ENCODE measurements around the gene CDK5R1. TPM values are rescaled to one million over a fixed set of nuclear protein-coding genes. Genes with fewer than 3 reads are reported as not detected.
A peak's percentile ranks its signal among the peaks of the same experiment; 100 is the strongest.

The CDK5R1 gene
- total and polyA plus RNA-seq, 2 experiments from 2014 or later: 2.5 to 3.5 TPM

DNA sequence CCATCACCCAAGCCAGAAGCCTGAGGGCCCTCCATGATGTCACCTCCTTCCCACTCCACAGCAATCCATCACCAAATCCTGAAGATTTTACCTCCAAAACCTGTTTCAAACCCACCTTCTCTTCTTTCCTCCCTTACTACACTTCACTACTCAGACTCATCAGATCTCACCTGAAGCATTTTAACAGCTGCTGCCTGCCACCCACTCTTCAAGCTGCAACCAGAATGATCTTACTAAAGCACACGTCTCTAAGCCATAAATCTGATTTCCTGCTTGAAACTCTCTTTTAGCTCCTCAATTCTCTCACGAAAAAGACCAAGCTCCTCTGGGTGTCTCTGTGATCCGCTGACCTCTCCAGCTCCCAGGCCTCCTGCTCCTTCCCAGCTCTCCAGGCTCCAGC is 46.5 kb downstream of the CDK5R1 start:
- no peak for DNase-seq (ENCODE audit: low read depth in 1 of 2, low spot score in 1 of 2)
- TF ChIP-seq, protein P1, sequence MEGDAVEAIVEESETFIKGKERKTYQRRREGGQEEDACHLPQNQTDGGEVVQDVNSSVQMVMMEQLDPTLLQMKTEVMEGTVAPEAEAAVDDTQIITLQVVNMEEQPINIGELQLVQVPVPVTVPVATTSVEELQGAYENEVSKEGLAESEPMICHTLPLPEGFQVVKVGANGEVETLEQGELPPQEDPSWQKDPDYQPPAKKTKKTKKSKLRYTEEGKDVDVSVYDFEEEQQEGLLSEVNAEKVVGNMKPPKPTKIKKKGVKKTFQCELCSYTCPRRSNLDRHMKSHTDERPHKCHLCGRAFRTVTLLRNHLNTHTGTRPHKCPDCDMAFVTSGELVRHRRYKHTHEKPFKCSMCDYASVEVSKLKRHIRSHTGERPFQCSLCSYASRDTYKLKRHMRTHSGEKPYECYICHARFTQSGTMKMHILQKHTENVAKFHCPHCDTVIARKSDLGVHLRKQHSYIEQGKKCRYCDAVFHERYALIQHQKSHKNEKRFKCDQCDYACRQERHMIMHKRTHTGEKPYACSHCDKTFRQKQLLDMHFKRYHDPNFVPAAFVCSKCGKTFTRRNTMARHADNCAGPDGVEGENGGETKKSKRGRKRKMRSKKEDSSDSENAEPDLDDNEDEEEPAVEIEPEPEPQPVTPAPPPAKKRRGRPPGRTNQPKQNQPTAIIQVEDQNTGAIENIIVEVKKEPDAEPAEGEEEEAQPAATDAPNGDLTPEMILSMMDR (IDR thresholded peaks at IDR 0.05; ENCODE audit: low read depth, low read length): no peak
- H3K4me3 ChIP-seq: no peak overlapping the region
- no peaks in the 10 kb centered on the region for H3K27me3 ChIP-seq
- H3K27ac ChIP-seq: no peak overlapping the region
- H3K4me1 ChIP-seq (ENCODE audit: low read depth): peaks cover 13% of the 10 kb centered on the region
- H3K36me3 ChIP-seq: no peaks in the 10 kb centered on the region
- H3K9me3 ChIP-seq (ENCODE audit: low read depth): no peaks in the 10 kb centered on the region

DNA sequence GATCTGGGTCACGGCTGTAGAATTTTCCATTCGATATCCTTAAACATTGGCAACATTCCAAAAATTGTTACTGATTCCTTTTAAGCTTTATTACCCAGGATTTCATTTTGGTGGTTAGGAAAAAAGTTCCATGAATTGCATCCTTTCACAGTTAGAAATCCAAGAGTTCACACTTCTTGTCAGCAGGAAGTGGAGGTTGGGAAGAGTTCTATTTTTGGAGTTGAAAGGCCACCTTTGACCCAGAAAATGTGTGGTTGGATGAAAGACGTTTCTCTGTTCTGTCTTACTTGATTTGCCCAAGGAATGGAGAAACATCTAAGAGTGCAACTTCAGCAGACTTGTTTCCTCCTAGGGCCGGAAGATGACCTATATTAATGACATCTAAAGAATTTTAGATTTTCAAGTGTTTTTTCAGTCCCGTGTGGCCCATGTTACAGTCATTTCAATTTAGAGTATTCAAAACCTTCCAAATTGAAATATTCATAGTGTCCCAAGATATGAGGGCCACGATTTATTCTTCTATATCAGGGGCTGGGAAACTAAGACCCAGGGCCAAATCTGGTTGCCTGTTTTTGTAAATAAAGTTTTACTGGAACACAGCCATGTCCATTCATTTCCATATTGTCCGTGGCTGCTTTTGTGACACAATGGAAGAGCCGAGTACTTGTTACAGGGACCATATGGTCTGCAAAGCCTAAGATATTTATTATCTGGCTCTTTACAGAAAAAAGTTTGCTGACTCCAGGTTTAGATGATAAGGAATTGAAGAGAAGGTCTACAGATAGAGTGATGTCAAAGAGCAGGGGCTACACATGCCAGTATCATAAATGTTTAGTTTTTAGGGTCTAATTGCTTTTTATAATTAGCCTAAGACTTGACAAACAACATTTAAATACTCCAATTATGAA is 50.2 kb downstream of the CDK5R1 start:
- Histone ChIP-seq H3K4me1 (ENCODE audit: low read depth) (peaks cover 13% of the 10 kb centered on the region), H3K27me3 (no peaks in the 10 kb centered on the region), H3K9me3 (ENCODE audit: low read depth) (no peaks in the 10 kb centered on the region), H3K36me3 (no peaks in the 10 kb centered on the region), H3K27ac (peak overlapping the region; percentile 53), H3K4me3 (no peak overlapping the region)
- DNase-seq (ENCODE audit: low read depth in 1 of 2, low spot score in 1 of 2): peak in 1 of 2 donors; percentile 87
- TF ChIP-seq, protein P1 (IDR thresholded peaks at IDR 0.05; ENCODE audit: low read depth, low read length): no peak

Other genes with a start within 250 kb of the CDK5R1 start
- 0.04 and 0.09 TPM in 2 replicates for gene RHBDL3, start 221.2 kb upstream of the CDK5R1 start, total RNA-seq
- 0.07 TPM in 1 of 2 replicates, not detected in the other for gene RHBDL3, start 221.2 kb upstream of the CDK5R1 start, polyA plus RNA-seq
- 19.7 and 27.0 TPM in 2 replicates for gene C17orf75, start 144.8 kb upstream of the CDK5R1 start, total RNA-seq
- 38.8 and 41.7 TPM in 2 replicates for gene C17orf75, start 144.8 kb upstream of the CDK5R1 start, polyA plus RNA-seq
- gene ZNF207, start 136.8 kb upstream of the CDK5R1 start, total RNA-seq: 111 and 114 TPM in 2 replicates
- 135 and 170 TPM in 2 replicates for gene ZNF207, start 136.8 kb upstream of the CDK5R1 start, polyA plus RNA-seq
- gene PSMD11, start 42.5 kb upstream of the CDK5R1 start, total RNA-seq: 28.7 and 42.8 TPM in 2 replicates
- 143 and 145 TPM in 2 replicates for gene PSMD11, start 42.5 kb upstream of the CDK5R1 start, polyA plus RNA-seq

Measured in cardiac muscle cell (in vitro differentiated cells and primary cell).